GM19238 (cell line): Measurements from ENCODE around the gene ISCA2.
"Not testable (repeated sequence)": the region's sequence is repeated elsewhere in the genome, so short reads cannot be mapped to it uniquely, and the experiment has no call there.

Source experiments
- DNase-seq: peaks from one replicate; pipeline ENCODE4 v3.0.0; 2011; ENCODE audit warnings: low spot score; ENCODE audit not compliant: insufficient read length

Gene ISCA2

GRCh38 chr14:74527736-74528280 lies 34.2 kb downstream of the ISCA2 start:
- DNase-seq = no peak

- DNase-seq = no peak
Measured at GRCh38 chr14:74528406-74528805, 34.8 kb downstream of the ISCA2 start.

GRCh38 chr14:74528886-74529285 lies 35.3 kb downstream of the ISCA2 start:
- DNase-seq = no peak

GRCh38 chr14:74531006-74531405 lies 37.4 kb downstream of the ISCA2 start:
- DNase-seq = no peak

GRCh38 chr14:74531467-74531866 lies 37.9 kb downstream of the ISCA2 start:
- no peak for DNase-seq

- DNase-seq = no peak
Measured at GRCh38 chr14:74532246-74532645, 38.7 kb downstream of the ISCA2 start.

- no peak for DNase-seq
Measured at GRCh38 chr14:74533576-74533975, 40.0 kb downstream of the ISCA2 start.

- DNase-seq = no peak
Measured at GRCh38 chr14:74535756-74536325, 42.3 kb downstream of the ISCA2 start.

- not testable (repeated sequence) for DNase-seq
Measured at GRCh38 chr14:74536336-74536735, 42.8 kb downstream of the ISCA2 start.

GRCh38 chr14:74538411-74539391 lies 45.1 kb downstream of the ISCA2 start:
- no peak for DNase-seq

GRCh38 chr14:74539503-74539902 lies 45.9 kb downstream of the ISCA2 start:
- no peak for DNase-seq

GRCh38 chr14:74541225-74541624 lies 47.7 kb downstream of the ISCA2 start:
- DNase-seq = no peak

- DNase-seq = no peak
Measured at GRCh38 chr14:74542056-74542685, 48.6 kb downstream of the ISCA2 start.

GRCh38 chr14:74543771-74544438 lies 50.3 kb downstream of the ISCA2 start:
- DNase-seq = no peak

- DNase-seq = no peak
Measured at GRCh38 chr14:74545386-74545785, 51.8 kb downstream of the ISCA2 start.

GRCh38 chr14:74546416-74546815 lies 52.9 kb downstream of the ISCA2 start:
- no peak for DNase-seq
